SIG-M5 treated with dmso at 0.1 percent for 504 hours (cell line): ENCODE measurements around the gene VSNL1.
A peak's percentile ranks its signal among the peaks of the same experiment; 100 is the strongest.

Experiments used
- DNase-seq: peaks from one replicate; lab custom pipeline; 2025; ENCODE audit not compliant: unreplicated experiment; lab: John Stamatoyannopoulos, UW

VSNL1 gene

GRCh38 chr2:17643031-17643615 is 102.6 kb downstream of the VSNL1 start:
- peak; percentile 71 for DNase-seq

GRCh38 chr2:17644997-17645720 is 104.7 kb downstream of the VSNL1 start:
- no peak for DNase-seq

GRCh38 chr2:17646081-17646554 is 105.6 kb downstream of the VSNL1 start:
- peak; percentile 82 for DNase-seq

GRCh38 chr2:17646838-17647701 is 106.6 kb downstream of the VSNL1 start:
- no peak for DNase-seq

GRCh38 chr2:17648581-17648980 is 108.1 kb downstream of the VSNL1 start:
- peak; percentile 35 for DNase-seq

- DNase-seq = no peak
Measured at GRCh38 chr2:17649026-17649425, 108.5 kb downstream of the VSNL1 start.

GRCh38 chr2:17652681-17653394 is 112.3 kb downstream of the VSNL1 start:
- DNase-seq = no peak

- no peak for DNase-seq
Measured at GRCh38 chr2:17657759-17658158, 117.3 kb downstream of the VSNL1 start.

GRCh38 chr2:17658251-17658843 is 117.9 kb downstream of the VSNL1 start:
- no peak for DNase-seq

GRCh38 chr2:17660219-17660618 is 119.7 kb downstream of the VSNL1 start:
- no peak for DNase-seq

- DNase-seq = no peak
Measured at GRCh38 chr2:17661460-17661859, 121.0 kb downstream of the VSNL1 start.

- DNase-seq = no peak
Measured at GRCh38 chr2:17662723-17663122, 122.2 kb downstream of the VSNL1 start.

GRCh38 chr2:17664534-17664933 is 124.0 kb downstream of the VSNL1 start:
- DNase-seq = no peak

- DNase-seq = no peak
Measured at GRCh38 chr2:17667898-17668297, 127.4 kb downstream of the VSNL1 start.

GRCh38 chr2:17672583-17673317 is 132.3 kb downstream of the VSNL1 start:
- DNase-seq = no peak

- no peak for DNase-seq
Measured at GRCh38 chr2:17674817-17675216, 134.3 kb downstream of the VSNL1 start.

- no peak for DNase-seq
Measured at GRCh38 chr2:17680119-17680518, 139.6 kb downstream of the VSNL1 start.

GRCh38 chr2:17682098-17682857 is 141.8 kb downstream of the VSNL1 start:
- no peak for DNase-seq

- DNase-seq = no peak
Measured at GRCh38 chr2:17683981-17684380, 143.5 kb downstream of the VSNL1 start.
